H1 (cell line): ENCODE results near the gene TEDDM1. TPM values are rescaled to one million over a fixed set of nuclear protein-coding genes. Genes with fewer than 3 reads are reported as not detected.

ENCODE experiments used
- EP300 ChIP-seq, 2 experiments: IDR thresholded peaks; 1 replicate in 1 of 2; 2 replicates in 1 of 2; pipeline ENCODE4 v1.6.1; 2011 to 2012; ENCODE audit warnings: low read depth in 2 of 2, low read length in 2 of 2, mild to moderate bottlenecking in 2 of 2, borderline replicate concordance in 1 of 2, inconsistent platforms in 1 of 2, moderate library complexity in 1 of 2
- EZH2 ChIP-seq: fragments of 200-600 bp; sonication (generic); IDR thresholded peaks from 2 replicates; pipeline ENCODE4 v1.7.1; 2012; ENCODE audit warnings: low read depth, mild to moderate bottlenecking, moderate library complexity, low read length, inconsistent platforms; ENCODE audit not compliant: severe bottlenecking
- NANOG ChIP-seq: IDR thresholded peaks from 2 replicates; pipeline ENCODE4 v1.6.1; 2011; ENCODE audit warnings: low read length, low read depth, mild to moderate bottlenecking, inconsistent platforms; ENCODE audit not compliant: insufficient read depth, poor library complexity, severe bottlenecking
- POLR2AphosphoS5 ChIP-seq: IDR thresholded peaks from 2 replicates; pipeline ENCODE4 v1.6.1; 2011; ENCODE audit warnings: low read depth, low read length
- RBBP5 ChIP-seq: IDR thresholded peaks from 2 replicates; pipeline ENCODE4 v1.7.1; 2012; ENCODE audit warnings: low read depth, mild to moderate bottlenecking, inconsistent platforms, low read length, moderate library complexity, borderline replicate concordance
- SIN3A ChIP-seq, 2 experiments: IDR thresholded peaks in 1 of 2; conservative IDR thresholded peaks in 1 of 2; 2 replicates each; pipeline ENCODE4 v1.6.1; 2011 to 2012; ENCODE audit warnings: low read length in 2 of 2, improper control_type of control experiment in 1 of 2, low read depth in 1 of 2, mild to moderate bottlenecking in 1 of 2
- TBP ChIP-seq: IDR thresholded peaks from 2 replicates; pipeline ENCODE4 v1.6.1; 2011; ENCODE audit warnings: low read depth, low read length, improper control_type of control experiment
- polyA plus RNA-seq, 7 experiments: library from polyadenylated mRNA; depleted of rRNA in 3 of 7; stranded (reverse) in 5 of 7; unstranded in 2 of 7; fragments of >200 nt in 5 of 7; fragments of 200-250 nt in 2 of 7; gene quantifications; 1 replicate in 5 of 7; 2 replicates in 1 of 7; 4 replicates in 1 of 7; pipeline versions ENCODE4 v1.2.1 to v1.2.3, GENCODE V29; 2011 to 2013; ENCODE audit warnings: missing spikeins in 2 of 7, mixed read lengths in 2 of 7
- total RNA-seq: library from RNA; stranded (reverse); fragmentation: NEBNext Ultra II Directional; extraction: Animal tissue kit (Norgen Biotek cat#: 25700); gene quantifications from 2 replicates; pipeline ENCODE4 v1.2.1, GENCODE V29; 2021
- TF ChIP-seq, protein P1 (sequence below): fragments of 300-600 bp; sonication (generic); IDR thresholded peaks from 2 replicates; pipeline ENCODE4 v1.7.1; 2012; ENCODE audit warnings: low read length, moderate library complexity, mild to moderate bottlenecking, inconsistent platforms; ENCODE audit not compliant: insufficient replicate concordance
- TF ChIP-seq, protein P2 (sequence below): IDR thresholded peaks from 2 replicates; pipeline ENCODE4 v1.6.1; 2011; ENCODE audit warnings: low read depth, mild to moderate bottlenecking, low read length; ENCODE audit not compliant: insufficient read depth

TEDDM1 gene
- total and polyA plus RNA-seq, 2 of the 8 experiments (the other 6 are each of a cell fraction or from before 2014, with no cell fraction given): not detected

DNA sequence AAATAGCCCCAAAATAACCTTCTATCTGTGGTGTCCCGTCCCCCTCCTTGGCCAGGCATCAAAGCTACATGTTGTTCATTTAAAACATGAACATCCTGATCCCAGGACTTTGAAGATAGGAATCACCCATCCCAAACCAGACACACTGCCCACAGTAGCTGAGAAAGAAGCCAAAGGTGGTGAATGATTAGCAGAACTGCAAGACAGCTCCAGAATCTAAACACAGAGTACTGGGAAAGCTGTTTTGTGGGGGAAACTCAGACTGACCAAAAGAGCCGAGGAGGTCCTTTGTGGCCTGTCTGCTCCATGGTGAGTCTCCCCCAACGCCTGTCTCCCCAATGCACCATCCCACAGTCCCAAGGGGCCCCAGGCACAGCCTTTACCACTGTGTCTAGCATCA, 7.3 kb upstream of the TEDDM1 start (continued):
- TF ChIP-seq, protein P1, sequence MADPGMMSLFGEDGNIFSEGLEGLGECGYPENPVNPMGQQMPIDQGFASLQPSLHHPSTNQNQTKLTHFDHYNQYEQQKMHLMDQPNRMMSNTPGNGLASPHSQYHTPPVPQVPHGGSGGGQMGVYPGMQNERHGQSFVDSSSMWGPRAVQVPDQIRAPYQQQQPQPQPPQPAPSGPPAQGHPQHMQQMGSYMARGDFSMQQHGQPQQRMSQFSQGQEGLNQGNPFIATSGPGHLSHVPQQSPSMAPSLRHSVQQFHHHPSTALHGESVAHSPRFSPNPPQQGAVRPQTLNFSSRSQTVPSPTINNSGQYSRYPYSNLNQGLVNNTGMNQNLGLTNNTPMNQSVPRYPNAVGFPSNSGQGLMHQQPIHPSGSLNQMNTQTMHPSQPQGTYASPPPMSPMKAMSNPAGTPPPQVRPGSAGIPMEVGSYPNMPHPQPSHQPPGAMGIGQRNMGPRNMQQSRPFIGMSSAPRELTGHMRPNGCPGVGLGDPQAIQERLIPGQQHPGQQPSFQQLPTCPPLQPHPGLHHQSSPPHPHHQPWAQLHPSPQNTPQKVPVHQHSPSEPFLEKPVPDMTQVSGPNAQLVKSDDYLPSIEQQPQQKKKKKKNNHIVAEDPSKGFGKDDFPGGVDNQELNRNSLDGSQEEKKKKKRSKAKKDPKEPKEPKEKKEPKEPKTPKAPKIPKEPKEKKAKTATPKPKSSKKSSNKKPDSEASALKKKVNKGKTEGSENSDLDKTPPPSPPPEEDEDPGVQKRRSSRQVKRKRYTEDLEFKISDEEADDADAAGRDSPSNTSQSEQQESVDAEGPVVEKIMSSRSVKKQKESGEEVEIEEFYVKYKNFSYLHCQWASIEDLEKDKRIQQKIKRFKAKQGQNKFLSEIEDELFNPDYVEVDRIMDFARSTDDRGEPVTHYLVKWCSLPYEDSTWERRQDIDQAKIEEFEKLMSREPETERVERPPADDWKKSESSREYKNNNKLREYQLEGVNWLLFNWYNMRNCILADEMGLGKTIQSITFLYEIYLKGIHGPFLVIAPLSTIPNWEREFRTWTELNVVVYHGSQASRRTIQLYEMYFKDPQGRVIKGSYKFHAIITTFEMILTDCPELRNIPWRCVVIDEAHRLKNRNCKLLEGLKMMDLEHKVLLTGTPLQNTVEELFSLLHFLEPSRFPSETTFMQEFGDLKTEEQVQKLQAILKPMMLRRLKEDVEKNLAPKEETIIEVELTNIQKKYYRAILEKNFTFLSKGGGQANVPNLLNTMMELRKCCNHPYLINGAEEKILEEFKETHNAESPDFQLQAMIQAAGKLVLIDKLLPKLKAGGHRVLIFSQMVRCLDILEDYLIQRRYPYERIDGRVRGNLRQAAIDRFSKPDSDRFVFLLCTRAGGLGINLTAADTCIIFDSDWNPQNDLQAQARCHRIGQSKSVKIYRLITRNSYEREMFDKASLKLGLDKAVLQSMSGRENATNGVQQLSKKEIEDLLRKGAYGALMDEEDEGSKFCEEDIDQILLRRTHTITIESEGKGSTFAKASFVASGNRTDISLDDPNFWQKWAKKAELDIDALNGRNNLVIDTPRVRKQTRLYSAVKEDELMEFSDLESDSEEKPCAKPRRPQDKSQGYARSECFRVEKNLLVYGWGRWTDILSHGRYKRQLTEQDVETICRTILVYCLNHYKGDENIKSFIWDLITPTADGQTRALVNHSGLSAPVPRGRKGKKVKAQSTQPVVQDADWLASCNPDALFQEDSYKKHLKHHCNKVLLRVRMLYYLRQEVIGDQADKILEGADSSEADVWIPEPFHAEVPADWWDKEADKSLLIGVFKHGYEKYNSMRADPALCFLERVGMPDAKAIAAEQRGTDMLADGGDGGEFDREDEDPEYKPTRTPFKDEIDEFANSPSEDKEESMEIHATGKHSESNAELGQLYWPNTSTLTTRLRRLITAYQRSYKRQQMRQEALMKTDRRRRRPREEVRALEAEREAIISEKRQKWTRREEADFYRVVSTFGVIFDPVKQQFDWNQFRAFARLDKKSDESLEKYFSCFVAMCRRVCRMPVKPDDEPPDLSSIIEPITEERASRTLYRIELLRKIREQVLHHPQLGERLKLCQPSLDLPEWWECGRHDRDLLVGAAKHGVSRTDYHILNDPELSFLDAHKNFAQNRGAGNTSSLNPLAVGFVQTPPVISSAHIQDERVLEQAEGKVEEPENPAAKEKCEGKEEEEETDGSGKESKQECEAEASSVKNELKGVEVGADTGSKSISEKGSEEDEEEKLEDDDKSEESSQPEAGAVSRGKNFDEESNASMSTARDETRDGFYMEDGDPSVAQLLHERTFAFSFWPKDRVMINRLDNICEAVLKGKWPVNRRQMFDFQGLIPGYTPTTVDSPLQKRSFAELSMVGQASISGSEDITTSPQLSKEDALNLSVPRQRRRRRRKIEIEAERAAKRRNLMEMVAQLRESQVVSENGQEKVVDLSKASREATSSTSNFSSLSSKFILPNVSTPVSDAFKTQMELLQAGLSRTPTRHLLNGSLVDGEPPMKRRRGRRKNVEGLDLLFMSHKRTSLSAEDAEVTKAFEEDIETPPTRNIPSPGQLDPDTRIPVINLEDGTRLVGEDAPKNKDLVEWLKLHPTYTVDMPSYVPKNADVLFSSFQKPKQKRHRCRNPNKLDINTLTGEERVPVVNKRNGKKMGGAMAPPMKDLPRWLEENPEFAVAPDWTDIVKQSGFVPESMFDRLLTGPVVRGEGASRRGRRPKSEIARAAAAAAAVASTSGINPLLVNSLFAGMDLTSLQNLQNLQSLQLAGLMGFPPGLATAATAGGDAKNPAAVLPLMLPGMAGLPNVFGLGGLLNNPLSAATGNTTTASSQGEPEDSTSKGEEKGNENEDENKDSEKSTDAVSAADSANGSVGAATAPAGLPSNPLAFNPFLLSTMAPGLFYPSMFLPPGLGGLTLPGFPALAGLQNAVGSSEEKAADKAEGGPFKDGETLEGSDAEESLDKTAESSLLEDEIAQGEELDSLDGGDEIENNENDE: no peak
- TF ChIP-seq, protein P2, sequence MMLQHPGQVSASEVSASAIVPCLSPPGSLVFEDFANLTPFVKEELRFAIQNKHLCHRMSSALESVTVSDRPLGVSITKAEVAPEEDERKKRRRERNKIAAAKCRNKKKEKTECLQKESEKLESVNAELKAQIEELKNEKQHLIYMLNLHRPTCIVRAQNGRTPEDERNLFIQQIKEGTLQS: no peak
- TF ChIP-seq NANOG (no peak), POLR2AphosphoS5 (no peak), EP300 (IDR thresholded peaks at IDR 0.05; ENCODE audit: borderline replicate concordance in 1 of 2, low read depth in 2 of 2, low read length in 2 of 2) (no peak), EZH2 (no peak), RBBP5 (no peak), TBP (no peak), SIN3A (conservative IDR thresholded peaks at IDR 0.05 in 1 of 2, IDR thresholded peaks at IDR 0.05 in 1 of 2; ENCODE audit: low read depth in 1 of 2, low read length in 2 of 2) (no peak)
- TF ChIP-seq, all 59 proteins: peak for 0
